Lung (tissue), 12 donors: ENCODE measurements around the gene RPS19BP1. TPM values are rescaled to one million over a fixed set of nuclear protein-coding genes. Genes with fewer than 3 reads are reported as not detected.

Experiments
- ATAC-seq: fragments of 200-7000 bp; cut with Tn5 transposase; one replicate; pipeline ENCODE4 v1.9.1; 2020; ENCODE audit warnings: moderate number of reproducible peaks; ENCODE audit not compliant: insufficient read depth, low FRiP score
- DNase-seq, 3 donors: peaks; one replicate each; pipeline ENCODE4 v3.0.0-alpha.2; 2013 to 2017
- H3K27ac ChIP-seq, 2 donors: one replicate each; pipeline ENCODE4 v1.5.1; 2013; ENCODE audit warnings: mild to moderate bottlenecking in 2 of 2, moderate library complexity in 2 of 2, control low read depth in 1 of 2, inconsistent platforms in 1 of 2, low read depth in 1 of 2, low read length in 1 of 2
- H3K27me3 ChIP-seq, 3 donors: one replicate each; pipeline ENCODE4 v1.5.1; 2013; ENCODE audit warnings: low read length in 2 of 3; ENCODE audit not compliant: control insufficient read depth in 3 of 3, insufficient read depth in 3 of 3
- H3K36me3 ChIP-seq, 4 donors: one replicate each; pipeline ENCODE4 v1.5.1; 2013; ENCODE audit warnings: low read length in 4 of 4, mild to moderate bottlenecking in 1 of 4, moderate library complexity in 1 of 4; ENCODE audit not compliant: control insufficient read depth in 4 of 4, insufficient read depth in 4 of 4
- H3K4me1 ChIP-seq, 5 donors: one replicate each; pipeline ENCODE4 v1.5.1; 2013; ENCODE audit warnings: low read length in 5 of 5, mild to moderate bottlenecking in 2 of 5, moderate library complexity in 1 of 5; ENCODE audit not compliant: control insufficient read depth in 5 of 5, insufficient read depth in 5 of 5
- H3K4me3 ChIP-seq: one replicate; pipeline ENCODE4 v1.5.1; 2013; ENCODE audit warnings: mild to moderate bottlenecking, control low read depth, moderate library complexity
- H3K9ac ChIP-seq, 2 donors: one replicate each; pipeline ENCODE4 v1.5.1; 2013; ENCODE audit warnings: low read length in 2 of 2, control low read depth in 1 of 2; ENCODE audit not compliant: insufficient read depth in 1 of 2
- H3K9me3 ChIP-seq, 4 donors: one replicate each; pipeline ENCODE4 v1.5.1; 2013; ENCODE audit warnings: low read length in 3 of 4, mild to moderate bottlenecking in 1 of 4, moderate library complexity in 1 of 4; ENCODE audit not compliant: control insufficient read depth in 4 of 4, insufficient read depth in 3 of 4
- WGBS, 2 donors: extraction: QIAGEN DNeasy Blood & Tissue Kit; methylation state at CpG; one replicate each; pipeline ENCODE4 v1.1.7; 2013; 5-methylcytosine and 5-hydroxymethylcytosine counted together
- polyA plus RNA-seq, 2 donors: library from polyadenylated mRNA; stranded (reverse); fragments of 200-250 nt; gene quantifications; one replicate each; pipeline ENCODE4 v1.2.1, GENCODE V29; 2013
- total RNA-seq, 2 donors: library from RNA; depleted of rRNA in 1 of 2; stranded (reverse); fragments of >200 nt in 1 of 2; gene quantifications; one replicate each; pipeline ENCODE4 v1.2.1, GENCODE V29; 2014 to 2021
- TF ChIP-seq, protein P1 (sequence below): IDR thresholded peaks from 2 replicates; pipeline ENCODE4 v1.5.1; 2012; ENCODE audit warnings: mild to moderate bottlenecking; ENCODE audit errors: control extremely low read depth, extremely low read depth
- donor health status: control.
- donor health status: control.
- donor health status: Bipolar disorder and iron deficiency.
- donor health status: healthy.
- donor health status: DM: yes; HTN: yes; CAD: no.

The RPS19BP1 gene
- total and polyA plus RNA-seq, 4 donors = 50.0 to 199 (median 135) TPM

DNA sequence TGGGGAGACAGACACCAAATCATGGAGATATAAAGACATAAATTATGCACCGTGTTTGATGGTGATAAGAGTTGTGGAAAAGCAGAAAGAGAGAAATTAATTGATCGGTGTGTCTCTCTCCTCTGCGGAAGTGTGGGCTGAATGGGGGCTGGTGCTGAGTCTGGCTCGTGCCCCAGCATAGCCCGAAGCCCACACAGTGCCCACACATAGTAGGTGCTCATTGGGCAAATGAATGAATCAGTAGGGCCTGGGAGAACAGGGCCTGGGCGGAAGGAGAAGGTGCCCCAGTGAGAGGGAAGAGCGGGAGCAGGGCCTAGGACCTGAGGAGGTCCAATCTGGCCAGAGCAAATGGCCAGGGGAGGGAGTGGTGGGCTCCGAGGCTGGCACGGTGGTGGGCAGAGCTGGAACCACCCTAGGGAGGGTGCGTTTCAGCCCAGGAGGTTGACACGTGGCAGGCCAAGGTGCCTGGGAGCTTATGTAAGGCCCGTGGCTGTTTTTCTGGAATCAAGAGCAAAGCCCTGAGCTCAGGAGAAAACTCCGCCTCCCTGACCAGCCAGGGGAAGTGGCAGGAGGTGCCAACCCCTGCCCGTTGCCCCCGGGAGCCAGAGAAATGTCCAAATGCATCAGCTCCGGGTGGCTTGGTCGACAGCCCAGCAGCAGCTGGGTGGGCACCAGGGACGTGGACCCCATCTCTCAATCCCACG is 35.9 kb upstream of the RPS19BP1 start:
- Histone ChIP-seq H3K36me3 (no peaks in the 10 kb centered on the region), H3K27ac (no peak overlapping the region), H3K27me3 (peaks cover 0 to 8% (median 5%) of the 10 kb centered on the region in 3 donors), H3K4me1 (no peaks in the 10 kb centered on the region), H3K9me3 (peaks cover 0 to 6% (median 0%) of the 10 kb centered on the region in 4 donors), H3K9ac (no peak overlapping the region), H3K4me3 (no peak overlapping the region)
- ATAC-seq (no peak), DNase-seq (no peak)
- WGBS, 2 donors = 77 to 78% methylated on average over 19 of the region's 19 CpGs
- TF ChIP-seq, protein P1, sequence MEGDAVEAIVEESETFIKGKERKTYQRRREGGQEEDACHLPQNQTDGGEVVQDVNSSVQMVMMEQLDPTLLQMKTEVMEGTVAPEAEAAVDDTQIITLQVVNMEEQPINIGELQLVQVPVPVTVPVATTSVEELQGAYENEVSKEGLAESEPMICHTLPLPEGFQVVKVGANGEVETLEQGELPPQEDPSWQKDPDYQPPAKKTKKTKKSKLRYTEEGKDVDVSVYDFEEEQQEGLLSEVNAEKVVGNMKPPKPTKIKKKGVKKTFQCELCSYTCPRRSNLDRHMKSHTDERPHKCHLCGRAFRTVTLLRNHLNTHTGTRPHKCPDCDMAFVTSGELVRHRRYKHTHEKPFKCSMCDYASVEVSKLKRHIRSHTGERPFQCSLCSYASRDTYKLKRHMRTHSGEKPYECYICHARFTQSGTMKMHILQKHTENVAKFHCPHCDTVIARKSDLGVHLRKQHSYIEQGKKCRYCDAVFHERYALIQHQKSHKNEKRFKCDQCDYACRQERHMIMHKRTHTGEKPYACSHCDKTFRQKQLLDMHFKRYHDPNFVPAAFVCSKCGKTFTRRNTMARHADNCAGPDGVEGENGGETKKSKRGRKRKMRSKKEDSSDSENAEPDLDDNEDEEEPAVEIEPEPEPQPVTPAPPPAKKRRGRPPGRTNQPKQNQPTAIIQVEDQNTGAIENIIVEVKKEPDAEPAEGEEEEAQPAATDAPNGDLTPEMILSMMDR = no peak

DNA sequence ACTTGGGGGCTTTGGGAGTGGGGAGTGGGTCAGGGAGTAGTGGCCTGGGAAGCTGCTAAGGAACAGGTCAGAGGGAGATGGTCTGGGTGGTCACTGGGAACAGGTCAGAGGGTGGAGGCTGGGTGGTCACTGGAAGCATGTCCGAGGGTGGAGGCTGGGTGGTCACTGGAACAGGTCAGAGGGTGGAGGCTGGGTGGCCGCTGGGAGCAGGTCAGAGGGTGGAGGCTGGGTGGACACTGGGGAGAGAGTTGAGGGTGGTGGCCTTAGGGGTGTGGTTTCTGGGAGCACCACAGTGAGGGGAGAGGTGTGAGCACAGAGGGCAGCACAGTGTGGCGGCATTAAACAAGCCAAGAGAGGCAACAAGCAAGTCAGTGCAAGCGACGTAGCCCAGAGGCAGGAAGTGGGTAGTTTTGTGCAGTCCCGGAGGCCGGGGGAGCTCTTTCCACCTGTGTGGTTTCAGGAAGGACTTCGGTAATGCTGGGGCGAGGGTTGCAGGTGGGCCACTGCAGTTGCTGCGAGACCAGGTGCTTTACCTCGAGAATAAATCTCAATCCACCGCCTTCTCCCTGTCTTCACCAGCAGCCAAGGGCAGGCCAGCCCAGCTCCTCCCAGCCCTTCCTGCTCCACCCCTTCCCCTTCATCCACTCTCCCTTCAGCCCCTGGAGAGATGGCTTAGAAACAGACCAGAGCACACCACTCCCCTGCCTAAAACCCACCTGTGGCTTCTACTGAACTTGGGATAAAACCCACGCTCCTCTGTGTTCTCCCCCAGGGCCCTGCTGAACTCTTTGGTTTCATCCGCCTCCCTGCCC is 34.8 kb upstream of the RPS19BP1 start:
- Histone ChIP-seq H3K4me3 (no peak overlapping the region), H3K4me1 (no peaks in the 10 kb centered on the region), H3K27ac (no peak overlapping the region), H3K9me3 (peaks cover 0 to 6% (median 0%) of the 10 kb centered on the region in 4 donors), H3K36me3 (no peaks in the 10 kb centered on the region), H3K9ac (no peak overlapping the region), H3K27me3 (peaks cover 0 to 13% (median 9%) of the 10 kb centered on the region in 3 donors)
- no peak for ATAC-seq
- TF ChIP-seq, protein P1 = no peak
- 40 to 50% methylated on average over 14 of the region's 14 CpGs for WGBS, 2 donors
- DNase-seq = no peak

DNA sequence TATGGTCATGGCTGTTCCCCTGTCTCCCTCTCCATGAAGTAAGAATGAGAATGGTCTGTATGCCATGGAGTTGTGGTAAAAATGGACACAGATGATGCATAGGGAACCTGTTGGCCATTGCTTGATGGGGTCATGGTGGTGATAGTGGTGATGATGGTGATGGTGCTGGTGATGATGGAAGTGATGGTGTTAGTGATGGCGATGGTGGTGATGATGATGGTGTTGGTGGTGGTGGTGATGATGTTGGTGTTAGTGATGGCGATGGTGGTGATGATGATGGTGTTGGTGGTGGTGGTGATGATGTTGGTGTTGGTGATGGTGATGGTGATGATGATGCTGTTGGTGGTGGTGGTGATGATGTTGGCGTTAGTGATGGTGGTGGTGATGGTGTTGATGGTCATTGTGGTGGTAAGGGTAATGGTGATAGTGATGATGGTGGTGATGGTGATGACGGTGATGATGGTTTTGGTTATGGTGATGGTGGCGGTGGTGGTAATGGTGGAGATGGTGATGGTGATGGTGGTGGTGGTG is 32.9 kb upstream of the RPS19BP1 start:
- Histone ChIP-seq H3K9ac (no peak overlapping the region), H3K9me3 (peaks cover 0 to 6% (median 0%) of the 10 kb centered on the region in 4 donors), H3K36me3 (no peaks in the 10 kb centered on the region), H3K27ac (no peak overlapping the region), H3K27me3 (peaks cover 0 to 25% (median 9%) of the 10 kb centered on the region in 3 donors), H3K4me3 (no peak overlapping the region), H3K4me1 (no peaks in the 10 kb centered on the region)
- WGBS, 2 donors = 96 to 98% methylated on average over 5 of the region's 5 CpGs
- ATAC-seq (no peak), DNase-seq (no peak)
- TF ChIP-seq, protein P1 = no peak
